HepG2 (cell line): ENCODE measurements around the gene SEL1L2. TPM values are rescaled to one million over a fixed set of nuclear protein-coding genes. Genes with fewer than 3 reads are reported as not detected.

Experiments
- ATAC-seq: fragments of 200-7000 bp; cut with Tn5 transposase; 3 replicates; pipeline ENCODE4 v1.9.1; 2020; ENCODE audit warnings: mild to moderate bottlenecking, moderate library complexity
- BruUV-seq: library from RNA; stranded (reverse); fragments of 400-500 nt; replicated peaks from 2 replicates; lab custom pipeline; 2021; lab: Mats Ljungman, UMichigan
- CTCF ChIA-PET: fragments of 300-600 bp; formaldehyde crosslinking; extraction: SDS; loops from one replicate; lab custom pipeline; 2021; ENCODE audit warnings: low total read pairs, inconsistent platforms, low intra/inter-chr PET ratio; lab: Yijun Ruan, JAX
- POLR2A ChIA-PET: fragments of 350-600 bp; sonication (Branson Sonifier 250); formaldehyde crosslinking; loops from one replicate; lab custom pipeline; 2020; ENCODE audit warnings: antibody characterized with exemption, inconsistent platforms; lab: Yijun Ruan, JAX
- DNase-seq: peaks from one replicate; pipeline ENCODE4 v3.0.0-alpha.2; 2015; ENCODE audit warnings: low spot score
- FAIRE-seq: peaks from 3 replicates; lab custom pipeline; 2011; peaks lifted over from hg19 to GRCh38; lab: Jason Lieb, UNC
- H2AFZ ChIP-seq: one replicate; pipeline ENCODE4 v1.6.1; 2011; ENCODE audit warnings: low read length, inconsistent platforms
- H3K27ac ChIP-seq: fragments of 300-600 bp; 3 replicates; pipeline ENCODE4 v1.8.0; 2011; ENCODE audit warnings: mixed run types, mild to moderate bottlenecking, mixed read lengths, low read length, inconsistent platforms; ENCODE audit not compliant: insufficient read depth; ENCODE audit errors: extremely low read length
- H3K27me3 ChIP-seq, 2 experiments: fragments of 200-600 bp in 1 of 2; 2 replicates in 1 of 2; 3 replicates in 1 of 2; pipeline versions ENCODE4 v1.6.0 to v1.8.0; 2011; ENCODE audit warnings: low read length in 2 of 2, mild to moderate bottlenecking in 2 of 2, moderate library complexity in 2 of 2, inconsistent platforms in 1 of 2; ENCODE audit not compliant: insufficient read depth in 2 of 2, control insufficient read depth in 1 of 2
- H3K36me3 ChIP-seq, 2 experiments: fragments of 200-600 bp in 1 of 2; replicated peaks in 1 of 2; 2 replicates in 1 of 2; 3 replicates in 1 of 2; pipeline versions ENCODE4 v1.5.1 to v1.8.0; 2011; ENCODE audit warnings: low read length in 2 of 2, inconsistent platforms in 1 of 2; ENCODE audit not compliant: insufficient read depth in 2 of 2, control insufficient read depth in 1 of 2
- H3K4me1 ChIP-seq: 2 replicates; pipeline ENCODE4 v1.5.1; 2012; ENCODE audit warnings: low read length, inconsistent platforms; ENCODE audit not compliant: insufficient read depth
- H3K4me2 ChIP-seq: 2 replicates; pipeline ENCODE4 v1.6.0; 2011; ENCODE audit warnings: low read depth, low read length, inconsistent platforms
- H3K4me3 ChIP-seq, 3 experiments: fragments of 200-600 bp in 1 of 3; sonication (generic), shearing (Covaris generic) in 1 of 3; replicated peaks in 1 of 3; 2 replicates each; pipeline ENCODE4 v1.5.1; 2011 to 2016; ENCODE audit warnings: low read length in 3 of 3, inconsistent platforms in 2 of 3, low read depth in 2 of 3, mild to moderate bottlenecking in 2 of 3, control low read depth in 1 of 3, mixed read lengths in 1 of 3; ENCODE audit not compliant: insufficient read depth in 1 of 3
- H3K79me2 ChIP-seq: one replicate; pipeline ENCODE4 v1.6.1; 2011; ENCODE audit warnings: low read length, inconsistent platforms; ENCODE audit not compliant: insufficient read depth
- H3K9ac ChIP-seq: 2 replicates; pipeline ENCODE4 v1.6.0; 2011; ENCODE audit warnings: mild to moderate bottlenecking, low read depth, low read length, inconsistent platforms; ENCODE audit not compliant: insufficient read depth
- H3K9me3 ChIP-seq: 2 replicates; pipeline ENCODE4 v1.5.1; 2012; ENCODE audit warnings: mild to moderate bottlenecking, low read length
- H4K20me1 ChIP-seq: 2 replicates; pipeline ENCODE4 v1.6.0; 2011; ENCODE audit warnings: inconsistent platforms, mild to moderate bottlenecking, low read length, moderate library complexity; ENCODE audit not compliant: insufficient read depth
- ATRX ChIP-seq: sonication (generic); formaldehyde crosslinking; IDR thresholded peaks from 2 replicates; pipeline ENCODE4 v1.4.0; 2020; ENCODE audit warnings: missing genetic modification reagents, borderline replicate concordance
- EHMT2 ChIP-seq: fragments of 200-600 bp; sonication (generic); IDR thresholded peaks from 2 replicates; pipeline ENCODE4 v1.7.0; 2017; ENCODE audit warnings: antibody characterized with exemption, low read depth, low read length, borderline replicate concordance
- FOSL1 ChIP-seq: sonication (generic); formaldehyde crosslinking; IDR thresholded peaks from 2 replicates; pipeline ENCODE4 v1.9.0; 2021; ENCODE audit warnings: missing genetic modification reagents, borderline replicate concordance
- GZF1 ChIP-seq: sonication (generic); formaldehyde crosslinking; IDR thresholded peaks from 2 replicates; pipeline ENCODE4 v1.5.1; 2020; ENCODE audit warnings: mild to moderate bottlenecking, missing genetic modification reagents
- KLF16 ChIP-seq, 2 experiments: sonication (generic) in 1 of 2; formaldehyde crosslinking in 1 of 2; IDR thresholded peaks; 2 replicates each; pipeline versions ENCODE4 v1.6.1 to v1.8.0; 2016 to 2023; ENCODE audit warnings: missing genetic modification reagents in 2 of 2, missing compliant biosample characterization in 1 of 2
- PCBP2 ChIP-seq: fragments of 200-400 bp; formaldehyde crosslinking; optimal IDR thresholded peaks from 2 replicates; pipeline ENCODE3; 2018; ENCODE audit warnings: low read length, low read depth; ENCODE audit not compliant: poor library complexity, severe bottlenecking
- POGZ ChIP-seq: sonication (generic); formaldehyde crosslinking; IDR thresholded peaks from 2 replicates; pipeline ENCODE4 v1.4.0; 2020; ENCODE audit warnings: mild to moderate bottlenecking, missing genetic modification reagents
- TOPORS ChIP-seq: sonication (generic); formaldehyde crosslinking; IDR thresholded peaks from 2 replicates; pipeline ENCODE4 v1.8.0; 2023; ENCODE audit warnings: mild to moderate bottlenecking, missing genetic modification reagents
- ZFX ChIP-seq: sonication (generic); formaldehyde crosslinking; IDR thresholded peaks from 2 replicates; pipeline ENCODE4 v1.4.0; 2020; ENCODE audit warnings: mild to moderate bottlenecking, low read depth, missing genetic modification reagents, moderate library complexity
- ZNF235 ChIP-seq: sonication (generic); formaldehyde crosslinking; IDR thresholded peaks from 2 replicates; pipeline ENCODE4 v1.8.1; 2023; ENCODE audit warnings: mild to moderate bottlenecking, missing genetic modification reagents, borderline replicate concordance
- ZNF264 ChIP-seq: sonication (generic); formaldehyde crosslinking; IDR thresholded peaks from 2 replicates; pipeline ENCODE4 v1.4.0; 2020; ENCODE audit warnings: missing genetic modification reagents
- ZNF280D ChIP-seq: sonication (generic); formaldehyde crosslinking; IDR thresholded peaks from 2 replicates; pipeline ENCODE4 v1.5.1; 2020; ENCODE audit warnings: mild to moderate bottlenecking, missing genetic modification reagents
- ZNF30 ChIP-seq: sonication (generic); formaldehyde crosslinking; IDR thresholded peaks from 2 replicates; pipeline ENCODE4 v1.5.0; 2020; ENCODE audit warnings: mild to moderate bottlenecking, missing genetic modification reagents
- ZNF572 ChIP-seq: sonication (generic); formaldehyde crosslinking; IDR thresholded peaks from 2 replicates; pipeline ENCODE4 v1.5.1; 2020; ENCODE audit warnings: mild to moderate bottlenecking, missing genetic modification reagents
- ZNF709 ChIP-seq: sonication (generic); formaldehyde crosslinking; IDR thresholded peaks from 2 replicates; pipeline ENCODE4 v1.5.0; 2020; ENCODE audit warnings: mild to moderate bottlenecking, missing genetic modification reagents
- ZNF737 ChIP-seq: sonication (generic); formaldehyde crosslinking; IDR thresholded peaks from 2 replicates; pipeline ENCODE4 v1.5.0; 2020; ENCODE audit warnings: missing genetic modification reagents, mild to moderate bottlenecking, borderline replicate concordance
- in situ Hi-C: cut with HindIII; loops from 2 replicates; pipeline ENCODE4 v1.10.0; 2017; ENCODE audit warnings: low pct_unique_long_range_greater_than_20kb; ENCODE audit not compliant: extremely low pct_ligation_motif_present
- intact Hi-C: fragments of 100-400 bp; cut with micrococcal nuclease; formaldehyde crosslinking; loops from one replicate; pipeline ENCODE4 v1.10.0; 2022; ENCODE audit not compliant: unreplicated experiment
- polyA plus RNA-seq, 8 experiments: library from polyadenylated mRNA; depleted of rRNA in 3 of 8; stranded (reverse) in 7 of 8; unstranded in 1 of 8; fragments of >200 nt; fragmentation: Illumina TruSeq in 4 of 8; extraction: Trizol in 4 of 8; gene quantifications; 2 replicates each; pipeline versions ENCODE4 v1.2.1 to v1.2.3, GENCODE V29; 2011 to 2016; ENCODE audit warnings: low read depth in 4 of 8, missing spikeins in 1 of 8, mixed read lengths in 1 of 8; ENCODE audit not compliant: insufficient read depth in 1 of 8
- total RNA-seq, 5 experiments: library from RNA; depleted of rRNA; stranded (reverse); fragments of >200 nt; fragmentation: Illumina TruSeq; extraction: Trizol; gene quantifications; 2 replicates each; pipeline ENCODE4 v1.2.3, GENCODE V29; 2016; ENCODE audit warnings: low read depth in 1 of 5
- TF ChIP-seq, protein P1 (sequence below): sonication (generic); formaldehyde crosslinking; IDR thresholded peaks from 2 replicates; pipeline ENCODE4 v1.4.0; 2020; ENCODE audit warnings: missing genetic modification reagents

SEL1L2 gene
- total and polyA plus RNA-seq, 2 of the 13 experiments (the other 11 are each of a cell fraction or from before 2014, with no cell fraction given) = not detected

- ChIA-PET CTCF (no interaction called here), POLR2A (no interaction called here)
- no peaks in the 10 kb centered on the region for H4K20me1 ChIP-seq
- H3K27ac ChIP-seq = no peak overlapping the region
- H3K4me1 ChIP-seq = no peaks in the 10 kb centered on the region
- H3K4me3 ChIP-seq = no peak overlapping the region
- no peaks in the 10 kb centered on the region for H3K36me3 ChIP-seq
- DNase-seq (no peak), FAIRE-seq (no peak), ATAC-seq (no peak)
- H3K9me3 ChIP-seq = no peaks in the 10 kb centered on the region
- H3K4me2 ChIP-seq = no peak overlapping the region
- no peaks in the 10 kb centered on the region for H3K79me2 ChIP-seq
- H2AFZ ChIP-seq = no peak overlapping the region
- peaks cover 0 to 12% of the 10 kb centered on the region in 2 experiments; a peak in 2 of 5 replicates for H3K27me3 ChIP-seq
- intact Hi-C loops (no loop called here), in situ Hi-C loops (no loop called here)
- H3K9ac ChIP-seq = no peak overlapping the region
- no peak for TF ChIP-seq GZF1 (CRISPR knock-in tag)
- TF ChIP-seq ZNF280D = no peak
- no peak for TF ChIP-seq TOPORS (CRISPR knock-in tag)
- no peak for TF ChIP-seq EHMT2
- TF ChIP-seq ZNF709 = no peak
- no peak for TF ChIP-seq ATRX (CRISPR knock-in tag)
- no peak for TF ChIP-seq ZNF264 (CRISPR knock-in tag)
- TF ChIP-seq ZNF30 (CRISPR knock-in tag) = no peak
- TF ChIP-seq POGZ (CRISPR knock-in tag) = no peak
- TF ChIP-seq ZFX (CRISPR knock-in tag) = no peak
- no peak for TF ChIP-seq ZNF737 (CRISPR knock-in tag)
- TF ChIP-seq, protein P1, sequence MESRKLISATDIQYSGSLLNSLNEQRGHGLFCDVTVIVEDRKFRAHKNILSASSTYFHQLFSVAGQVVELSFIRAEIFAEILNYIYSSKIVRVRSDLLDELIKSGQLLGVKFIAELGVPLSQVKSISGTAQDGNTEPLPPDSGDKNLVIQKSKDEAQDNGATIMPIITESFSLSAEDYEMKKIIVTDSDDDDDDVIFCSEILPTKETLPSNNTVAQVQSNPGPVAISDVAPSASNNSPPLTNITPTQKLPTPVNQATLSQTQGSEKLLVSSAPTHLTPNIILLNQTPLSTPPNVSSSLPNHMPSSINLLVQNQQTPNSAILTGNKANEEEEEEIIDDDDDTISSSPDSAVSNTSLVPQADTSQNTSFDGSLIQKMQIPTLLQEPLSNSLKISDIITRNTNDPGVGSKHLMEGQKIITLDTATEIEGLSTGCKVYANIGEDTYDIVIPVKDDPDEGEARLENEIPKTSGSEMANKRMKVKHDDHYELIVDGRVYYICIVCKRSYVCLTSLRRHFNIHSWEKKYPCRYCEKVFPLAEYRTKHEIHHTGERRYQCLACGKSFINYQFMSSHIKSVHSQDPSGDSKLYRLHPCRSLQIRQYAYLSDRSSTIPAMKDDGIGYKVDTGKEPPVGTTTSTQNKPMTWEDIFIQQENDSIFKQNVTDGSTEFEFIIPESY (CRISPR knock-in tag) = no peak
- TF ChIP-seq ZNF235 (CRISPR knock-in tag) = no peak
- TF ChIP-seq ZNF572 (CRISPR knock-in tag) = no peak
- no peak for TF ChIP-seq FOSL1 (CRISPR knock-in tag)
- no peak for TF ChIP-seq KLF16 (CRISPR knock-in tag; IDR thresholded peaks at IDR 0.05)
- TF ChIP-seq PCBP2 = no peak
- no TSS peak for BruUV-seq
Measured at GRCh38 chr20:13858871-13859270, 131.5 kb downstream of the SEL1L2 start.
